ENCODE results near the gene TPBGL.

Gene TPBGL

DNA sequence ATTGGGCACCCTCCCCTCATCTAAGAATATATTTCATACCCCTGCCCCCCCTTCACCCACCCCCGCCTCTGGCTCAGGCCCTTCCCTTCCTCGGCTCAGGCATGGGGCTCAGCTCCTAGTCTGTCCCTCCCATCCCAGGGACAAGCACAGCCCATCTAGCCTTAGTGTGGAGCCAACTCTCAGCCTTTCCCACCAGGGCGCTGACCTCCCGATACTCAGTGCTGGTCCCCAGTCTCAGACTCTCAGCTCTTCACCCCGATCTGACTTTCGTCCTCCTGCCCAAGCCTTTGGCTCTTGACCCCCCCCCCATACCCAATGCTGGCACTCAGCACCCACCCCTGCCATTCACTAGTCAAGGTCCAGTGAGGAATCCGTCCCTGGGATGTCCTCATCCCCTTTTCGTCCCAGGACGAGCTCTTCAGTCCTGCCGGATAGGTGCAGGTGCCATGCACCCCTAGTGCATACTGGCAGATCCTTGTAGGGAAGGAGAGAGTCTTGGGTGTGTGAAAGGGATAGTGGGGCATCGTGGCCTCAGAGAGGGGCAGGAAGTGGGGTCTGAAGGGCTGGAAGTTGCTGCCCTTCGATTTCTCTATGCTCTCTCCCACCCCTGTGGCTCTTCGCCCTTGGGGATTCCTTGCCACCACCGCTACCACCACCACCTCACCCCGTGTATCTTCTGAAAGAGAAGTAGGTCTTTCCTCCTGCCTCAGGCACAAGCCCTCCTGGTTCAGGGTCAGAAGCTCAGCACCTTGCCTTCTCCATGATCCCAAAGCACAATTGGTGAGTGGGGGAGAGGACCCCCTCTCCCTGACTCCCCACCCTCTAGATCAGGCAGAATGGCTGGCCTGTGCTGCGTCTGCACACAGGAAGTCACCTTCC lies 2.4 kb downstream of the TPBGL start:
- TF ChIP-seq ZFX (IDR thresholded peaks at IDR 0.05; ENCODE audit: borderline replicate concordance) (no peak), CTCF (IDR thresholded peaks at IDR 0.05) (no peak)
- no peak overlapping the region for H3K27ac ChIP-seq

GRCh38 chr11:75244052-75244814 lies 3.7 kb downstream of the TPBGL start:
- TF ChIP-seq ZFX (IDR thresholded peaks at IDR 0.05; ENCODE audit: borderline replicate concordance) = no peak
- no peak for TF ChIP-seq CTCF (IDR thresholded peaks at IDR 0.05)
- no peak overlapping the region for H3K27ac ChIP-seq

- TF ChIP-seq ZFX (IDR thresholded peaks at IDR 0.05; ENCODE audit: borderline replicate concordance) = no peak
- peak; percentile 22; the same call in 1 of the 2 replicates for TF ChIP-seq CTCF (IDR thresholded peaks at IDR 0.05)
- no peak overlapping the region for H3K27ac ChIP-seq
These were observed 4.9 kb downstream of the TPBGL start for GRCh38 chr11:75245356-75246005.

GRCh38 chr11:75246006-75246670 lies 5.6 kb downstream of the TPBGL start:
- no peak overlapping the region for H3K27ac ChIP-seq
- TF ChIP-seq CTCF (IDR thresholded peaks at IDR 0.05) (no peak), ZFX (IDR thresholded peaks at IDR 0.05; ENCODE audit: borderline replicate concordance) (no peak)

GRCh38 chr11:75246671-75247350 lies 6.2 kb downstream of the TPBGL start:
- no peak overlapping the region for H3K27ac ChIP-seq
- no peak for TF ChIP-seq ZFX (IDR thresholded peaks at IDR 0.05; ENCODE audit: borderline replicate concordance)
- no peak for TF ChIP-seq CTCF (IDR thresholded peaks at IDR 0.05)

- TF ChIP-seq ZFX (IDR thresholded peaks at IDR 0.05; ENCODE audit: borderline replicate concordance) (no peak), CTCF (IDR thresholded peaks at IDR 0.05) (peak; percentile 87)
- no peak overlapping the region for H3K27ac ChIP-seq
These were observed 8.3 kb downstream of the TPBGL start for GRCh38 chr11:75248924-75249256.
